SU-DHL-6 (cell line): ENCODE data around the gene TOP2B.

Experiments
- CTCF ChIP-seq: fragments of 200-600 bp; sonication (generic); IDR thresholded peaks from one replicate; pipeline ENCODE4 v1.5.1; 2017; ENCODE audit warnings: antibody characterized with exemption, mild to moderate bottlenecking, low read length, moderate library complexity; ENCODE audit not compliant: insufficient read depth, poor library complexity, severe bottlenecking
- EZH2phosphoT487 ChIP-seq: fragments of 200-600 bp; sonication (generic), shearing (Covaris generic); conservative IDR thresholded peaks from 2 replicates; pipeline ENCODE4 v1.6.1; 2018; ENCODE audit warnings: mild to moderate bottlenecking, antibody characterized with exemption, low read length, moderate library complexity, mixed read lengths

- TF ChIP-seq CTCF (no peak), EZH2phosphoT487 (no peak)
Measured at GRCh38 chr3:25589104-25589782, 75.5 kb downstream of the TOP2B start.
